ENCODE data around the gene TSPOAP1. TPM values are rescaled to one million over a fixed set of nuclear protein-coding genes. Genes with fewer than 3 reads are reported as not detected.

Gene TSPOAP1
- total and polyA plus RNA-seq, 2 of the 4 experiments (the other 2 are of a cell fraction) = 0.90 to 1.6 TPM

DNA sequence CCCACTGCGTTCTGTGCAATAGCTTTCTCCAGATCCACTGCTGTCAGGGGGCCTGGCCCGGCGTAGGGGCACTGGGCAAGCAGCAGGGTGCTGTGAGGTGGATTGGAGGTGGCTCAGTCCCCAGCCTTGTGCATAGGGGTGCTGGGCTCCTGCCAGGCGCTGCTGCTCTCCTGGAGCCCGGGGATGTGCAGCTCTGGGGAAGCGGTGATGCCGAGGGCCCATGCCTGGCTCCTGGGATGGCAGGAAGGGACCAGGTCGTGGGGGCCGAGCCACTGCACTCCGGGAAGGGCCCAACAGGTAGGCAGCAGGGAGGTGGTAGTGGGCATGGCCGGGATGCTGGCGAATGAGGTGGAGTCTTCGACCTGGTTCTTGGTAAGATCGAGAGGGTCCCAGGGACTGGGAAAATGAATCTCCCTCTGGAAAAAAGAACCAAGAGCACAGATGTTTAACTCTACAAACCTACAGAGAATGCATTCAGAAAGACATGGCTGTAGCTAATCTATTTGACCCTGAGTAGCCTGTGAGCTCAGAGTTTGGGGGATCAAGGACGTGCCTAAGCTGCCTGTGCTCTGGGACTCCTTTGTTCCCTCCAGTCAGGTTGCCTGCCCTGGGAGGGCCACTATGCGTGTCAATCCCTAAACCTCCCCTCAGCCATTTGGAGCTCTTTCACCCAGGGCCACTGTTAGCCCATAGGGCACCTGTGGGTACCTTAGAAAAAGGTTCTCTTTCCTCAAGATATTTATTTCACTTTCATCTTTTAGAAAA lies 30.0 kb upstream of the TSPOAP1 start:
- H2BK15ac ChIP-seq (ENCODE audit: low read depth, low read length) = no peak overlapping the region
- H4K20me1 ChIP-seq (ENCODE audit: insufficient read depth, low read length) = no peaks in the 10 kb centered on the region
- H2AFZ ChIP-seq (replicated peaks; ENCODE audit: low read length, poor library complexity) = no peak overlapping the region
- no peak overlapping the region for H2AK9ac ChIP-seq (replicated peaks; ENCODE audit: low read depth, low read length, poor library complexity)
- H3K36me3 ChIP-seq (ENCODE audit: control insufficient read depth, insufficient read depth, low read length) = no peaks in the 10 kb centered on the region
- no peak overlapping the region for H2BK20ac ChIP-seq (ENCODE audit: low read depth, low read length)
- no peak for TF ChIP-seq FOS (IDR thresholded peaks at IDR 0.05; ENCODE audit: low read depth, low read length)
- TF ChIP-seq RCOR1 (IDR thresholded peaks at IDR 0.05; ENCODE audit: insufficient replicate concordance, low read length) = no peak
- TF ChIP-seq RFX5 (IDR thresholded peaks at IDR 0.05; ENCODE audit: low read depth, low read length) = no peak
- TF ChIP-seq CEBPB (IDR thresholded peaks at IDR 0.05; ENCODE audit: low read depth, low read length) = no peak
- TF ChIP-seq MXI1 (IDR thresholded peaks at IDR 0.05; ENCODE audit: borderline replicate concordance, low read depth, low read length) = no peak
- no peak for TF ChIP-seq RAD21 (IDR thresholded peaks at IDR 0.05; ENCODE audit: low read length)
- TF ChIP-seq BHLHE40 (IDR thresholded peaks at IDR 0.05; ENCODE audit: low read depth, low read length) = no peak
- no peak for TF ChIP-seq MAFK (IDR thresholded peaks at IDR 0.05; ENCODE audit: low read depth, low read length)
- TF ChIP-seq NFE2L2 (IDR thresholded peaks at IDR 0.05; ENCODE audit: low read depth, low read length) = no peak
- no peak for TF ChIP-seq CTCF (conservative IDR thresholded peaks at IDR 0.05; ENCODE audit: low read depth, low read length)
- TF ChIP-seq POLR2A (IDR thresholded peaks at IDR 0.05; ENCODE audit: low read depth, low read length) = no peak
- TF ChIP-seq CHD1 (IDR thresholded peaks at IDR 0.05; ENCODE audit: low read depth, low read length) = no peak
- TF ChIP-seq USF2 (IDR thresholded peaks at IDR 0.05; ENCODE audit: low read depth, low read length) = no peak
- TF ChIP-seq, protein P1, sequence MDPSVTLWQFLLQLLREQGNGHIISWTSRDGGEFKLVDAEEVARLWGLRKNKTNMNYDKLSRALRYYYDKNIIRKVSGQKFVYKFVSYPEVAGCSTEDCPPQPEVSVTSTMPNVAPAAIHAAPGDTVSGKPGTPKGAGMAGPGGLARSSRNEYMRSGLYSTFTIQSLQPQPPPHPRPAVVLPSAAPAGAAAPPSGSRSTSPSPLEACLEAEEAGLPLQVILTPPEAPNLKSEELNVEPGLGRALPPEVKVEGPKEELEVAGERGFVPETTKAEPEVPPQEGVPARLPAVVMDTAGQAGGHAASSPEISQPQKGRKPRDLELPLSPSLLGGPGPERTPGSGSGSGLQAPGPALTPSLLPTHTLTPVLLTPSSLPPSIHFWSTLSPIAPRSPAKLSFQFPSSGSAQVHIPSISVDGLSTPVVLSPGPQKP (IDR thresholded peaks at IDR 0.05; ENCODE audit: borderline replicate concordance, low read depth, low read length) = no peak
- TF ChIP-seq MAZ (IDR thresholded peaks at IDR 0.05; ENCODE audit: borderline replicate concordance, low read depth, low read length) = no peak
- no peak for TF ChIP-seq SMC3 (IDR thresholded peaks at IDR 0.05; ENCODE audit: low read depth, low read length)
- 63% methylated on average over 7 of the region's 16 CpGs; no CpG with 5 or more reads in 1 of the 2 experiments for WGBS, 2 experiments (ENCODE audit: extremely low coverage in 2 of 2, insufficient read length in 1 of 2)
- no peak overlapping the region for H3K14ac ChIP-seq (replicated peaks; ENCODE audit: low read depth, low read length)
- H4K5ac ChIP-seq (ENCODE audit: low read depth, low read length) = no peak overlapping the region
- H3K79me1 ChIP-seq (ENCODE audit: low read depth in 1 of 2, low read length in 2 of 2) = no peaks in the 10 kb centered on the region
- DNase-seq (no peak), ATAC-seq (ENCODE audit: low read depth) (no peak)
- no peak overlapping the region for H3K9ac ChIP-seq (ENCODE audit: low read depth, low read length)
- no peak overlapping the region for H3K4me3 ChIP-seq (ENCODE audit: insufficient read depth, low read depth, low read length)
- ChIA-PET CTCF (no interaction called here), POLR2A (ENCODE audit: unreplicated experiment) (no interaction called here)
- H3K9me1 ChIP-seq (ENCODE audit: insufficient read depth, low read length) = no peaks in the 10 kb centered on the region
- dilution Hi-C loops (cut with HindIII; ENCODE audit: low sequenced_read_pairs, unreplicated experiment) = no loop called here
- H3K27ac ChIP-seq (ENCODE audit: insufficient read depth, low read length) = no peak overlapping the region
- no peak overlapping the region for H3K23ac ChIP-seq (ENCODE audit: low read depth, low read length)
- no peak overlapping the region for H3K18ac ChIP-seq (ENCODE audit: low read depth, low read length)
- in situ Hi-C loops (cut with MboI; ENCODE audit: low sequenced_read_pairs) = no loop called here
- H4K8ac ChIP-seq (ENCODE audit: low read depth in 2 of 2, low read length in 2 of 2) = no peak overlapping the region
- H2AK5ac ChIP-seq (ENCODE audit: low read depth, low read length) = no peak overlapping the region
- intact Hi-C loops (cut with micrococcal nuclease) = no loop called here
- no TSS peak for BruUV-seq (replicated peaks)
- H3K27me3 ChIP-seq (ENCODE audit: control insufficient read depth, insufficient read depth, low read length) = peaks cover 11% of the 10 kb centered on the region
- no peaks in the 10 kb centered on the region for H3K4me1 ChIP-seq (ENCODE audit: control insufficient read depth, insufficient read depth, low read length)
- no peak overlapping the region for H3K4ac ChIP-seq (ENCODE audit: low read depth, low read length)
- no peak overlapping the region for H4K91ac ChIP-seq (ENCODE audit: insufficient read depth, low read depth, low read length)
- H3K9me3 ChIP-seq (ENCODE audit: control insufficient read depth, insufficient read depth, low read length) = no peaks in the 10 kb centered on the region
- no peak overlapping the region for H3K4me2 ChIP-seq (ENCODE audit: low read depth, low read length)
- H3K56ac ChIP-seq (ENCODE audit: extremely low read depth, insufficient read depth, low read length) = no peak overlapping the region
- H2BK5ac ChIP-seq (ENCODE audit: low read depth, low read length, poor library complexity, severe bottlenecking) = no peak overlapping the region
- no peak overlapping the region for H2BK120ac ChIP-seq (ENCODE audit: low read depth, low read length)

Data from IMR-90 (cell line).